Posterior cingulate gyrus (tissue), 11 donors: ENCODE data around the gene RGS6.

Experiments
- DNase-seq, 10 donors: peaks; one replicate each; pipeline versions ENCODE4 v3.0.0 to v3.0.0-alpha.2; 2020 to 2021; ENCODE audit warnings: mixed read lengths in 3 of 10
- intact Hi-C: fragments of 100-400 bp; cut with DNase I; formaldehyde crosslinking; loops from one replicate; pipeline ENCODE4 v1.15.1; 2023

RGS6 gene

GRCh38 chr14:72539661-72540315 lies 607.6 kb downstream of the RGS6 start:
- DNase-seq = peak in 1 of 10 donors; percentile 52
- intact Hi-C loops = no loop called here

- peak in 1 of 10 donors; percentile 66 for DNase-seq
- intact Hi-C loops = no loop called here
These were observed 608.6 kb downstream of the RGS6 start for GRCh38 chr14:72540836-72541235.

- intact Hi-C loops = no loop called here
- no peak for DNase-seq
These were observed 609.3 kb downstream of the RGS6 start for GRCh38 chr14:72541546-72541945.

- DNase-seq = no peak
- intact Hi-C loops = no loop called here
These were observed 611.1 kb downstream of the RGS6 start for GRCh38 chr14:72543341-72543740.

GRCh38 chr14:72544615-72545387 lies 612.6 kb downstream of the RGS6 start:
- intact Hi-C loops = no loop called here
- DNase-seq = peak in 5 of 10 donors; percentile 38 to 91 (median 80)

- intact Hi-C loops = no loop called here
- DNase-seq = peak in 1 of 10 donors; percentile 72
These were observed 613.4 kb downstream of the RGS6 start for GRCh38 chr14:72545411-72546311.

- DNase-seq = peak in 1 of 10 donors; percentile 78
- intact Hi-C loops = no loop called here
These were observed 614.3 kb downstream of the RGS6 start for GRCh38 chr14:72546344-72547016.

- intact Hi-C loops = no loop called here
- DNase-seq = no peak
These were observed 615.8 kb downstream of the RGS6 start for GRCh38 chr14:72547999-72548398.

- no peak for DNase-seq
- intact Hi-C loops = no loop called here
These were observed 616.8 kb downstream of the RGS6 start for GRCh38 chr14:72549026-72549425.

GRCh38 chr14:72549854-72550253 lies 617.6 kb downstream of the RGS6 start:
- intact Hi-C loops = no loop called here

GRCh38 chr14:72550513-72550912 lies 618.3 kb downstream of the RGS6 start:
- intact Hi-C loops = no loop called here
- DNase-seq = no peak

More at GRCh38 chr14:72549854-72550253, 617.6 kb downstream of the RGS6 start:
- DNase-seq = no peak

GRCh38 chr14:72552236-72552635 lies 620.0 kb downstream of the RGS6 start:
- intact Hi-C loops = no loop called here
- no peak for DNase-seq

GRCh38 chr14:72553161-72553560 lies 620.9 kb downstream of the RGS6 start:
- intact Hi-C loops = no loop called here
- DNase-seq = peak in 1 of 10 donors; percentile 82

GRCh38 chr14:72553656-72554055 lies 621.4 kb downstream of the RGS6 start:
- DNase-seq = no peak
- intact Hi-C loops = no loop called here

GRCh38 chr14:72554401-72554800 lies 622.2 kb downstream of the RGS6 start:
- intact Hi-C loops = no loop called here
- DNase-seq = no peak

GRCh38 chr14:72554994-72555608 lies 622.9 kb downstream of the RGS6 start:
- intact Hi-C loops = no loop called here

GRCh38 chr14:72555609-72556000 lies 623.4 kb downstream of the RGS6 start:
- no peak for DNase-seq
- intact Hi-C loops = no loop called here

More at GRCh38 chr14:72554994-72555608, 622.9 kb downstream of the RGS6 start:
- peak in 3 of 10 donors; percentile 34 to 82 (median 34) for DNase-seq

GRCh38 chr14:72557671-72558070 lies 625.4 kb downstream of the RGS6 start:
- no peak for DNase-seq

GRCh38 chr14:72558721-72559120 lies 626.5 kb downstream of the RGS6 start:
- DNase-seq = peak in 1 of 10 donors; percentile 88
- intact Hi-C loops = no loop called here

More at GRCh38 chr14:72557671-72558070, 625.4 kb downstream of the RGS6 start:
- intact Hi-C loops = no loop called here

GRCh38 chr14:72559202-72559601 lies 627.0 kb downstream of the RGS6 start:
- intact Hi-C loops = no loop called here
- no peak for DNase-seq
